ENCODE data around the gene ICAM3. TPM values are rescaled to one million over a fixed set of nuclear protein-coding genes. Genes with fewer than 3 reads are reported as not detected.

Gene ICAM3
- total and polyA plus RNA-seq, 10 of the 15 experiments (the other 5 are each of a cell fraction or from before 2014, with no cell fraction given), result 5.5 to 152 (median 90.7) TPM

DNA sequence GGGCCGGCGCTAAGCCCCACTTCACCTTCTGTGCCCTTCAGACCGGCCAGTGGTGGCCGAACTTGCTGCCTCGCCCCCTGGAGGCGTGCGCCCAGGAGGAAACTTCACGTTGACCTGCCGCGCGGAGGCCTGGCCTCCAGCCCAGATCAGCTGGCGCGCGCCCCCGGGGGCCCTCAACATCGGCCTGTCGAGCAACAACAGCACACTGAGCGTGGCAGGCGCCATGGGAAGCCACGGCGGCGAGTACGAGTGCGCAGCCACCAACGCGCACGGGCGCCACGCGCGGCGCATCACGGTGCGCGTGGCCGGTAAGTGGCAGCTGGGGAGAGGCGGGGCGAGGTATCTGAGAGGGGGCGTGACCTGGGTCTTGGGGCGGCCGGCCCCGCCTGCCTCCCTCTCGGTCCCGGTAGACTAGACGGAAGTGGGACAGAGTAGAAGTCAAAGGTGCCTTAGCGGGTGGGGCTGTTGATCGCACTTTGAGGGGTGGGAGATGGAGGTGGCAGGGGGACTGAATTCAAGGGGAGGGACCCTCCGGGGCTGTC lies 44.0 kb downstream of the ICAM3 start (continued):
- TF ChIP-seq, protein P1, sequence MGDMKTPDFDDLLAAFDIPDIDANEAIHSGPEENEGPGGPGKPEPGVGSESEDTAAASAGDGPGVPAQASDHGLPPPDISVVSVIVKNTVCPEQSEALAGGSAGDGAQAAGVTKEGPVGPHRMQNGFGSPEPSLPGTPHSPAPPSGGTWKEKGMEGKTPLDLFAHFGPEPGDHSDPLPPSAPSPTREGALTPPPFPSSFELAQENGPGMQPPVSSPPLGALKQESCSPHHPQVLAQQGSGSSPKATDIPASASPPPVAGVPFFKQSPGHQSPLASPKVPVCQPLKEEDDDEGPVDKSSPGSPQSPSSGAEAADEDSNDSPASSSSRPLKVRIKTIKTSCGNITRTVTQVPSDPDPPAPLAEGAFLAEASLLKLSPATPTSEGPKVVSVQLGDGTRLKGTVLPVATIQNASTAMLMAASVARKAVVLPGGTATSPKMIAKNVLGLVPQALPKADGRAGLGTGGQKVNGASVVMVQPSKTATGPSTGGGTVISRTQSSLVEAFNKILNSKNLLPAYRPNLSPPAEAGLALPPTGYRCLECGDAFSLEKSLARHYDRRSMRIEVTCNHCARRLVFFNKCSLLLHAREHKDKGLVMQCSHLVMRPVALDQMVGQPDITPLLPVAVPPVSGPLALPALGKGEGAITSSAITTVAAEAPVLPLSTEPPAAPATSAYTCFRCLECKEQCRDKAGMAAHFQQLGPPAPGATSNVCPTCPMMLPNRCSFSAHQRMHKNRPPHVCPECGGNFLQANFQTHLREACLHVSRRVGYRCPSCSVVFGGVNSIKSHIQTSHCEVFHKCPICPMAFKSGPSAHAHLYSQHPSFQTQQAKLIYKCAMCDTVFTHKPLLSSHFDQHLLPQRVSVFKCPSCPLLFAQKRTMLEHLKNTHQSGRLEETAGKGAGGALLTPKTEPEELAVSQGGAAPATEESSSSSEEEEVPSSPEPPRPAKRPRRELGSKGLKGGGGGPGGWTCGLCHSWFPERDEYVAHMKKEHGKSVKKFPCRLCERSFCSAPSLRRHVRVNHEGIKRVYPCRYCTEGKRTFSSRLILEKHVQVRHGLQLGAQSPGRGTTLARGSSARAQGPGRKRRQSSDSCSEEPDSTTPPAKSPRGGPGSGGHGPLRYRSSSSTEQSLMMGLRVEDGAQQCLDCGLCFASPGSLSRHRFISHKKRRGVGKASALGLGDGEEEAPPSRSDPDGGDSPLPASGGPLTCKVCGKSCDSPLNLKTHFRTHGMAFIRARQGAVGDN (IDR thresholded peaks at IDR 0.05), result no peak; the same call in 1 of the 2 replicates
- no peak for TF ChIP-seq IKZF2 (IDR thresholded peaks at IDR 0.05)
- no peak for TF ChIP-seq CHD4 (IDR thresholded peaks at IDR 0.05)
- TF ChIP-seq RB1 (IDR thresholded peaks at IDR 0.05; ENCODE audit: borderline replicate concordance), result no peak
- no peak for TF ChIP-seq CBX3 (IDR thresholded peaks at IDR 0.05; ENCODE audit: borderline replicate concordance, low read depth)
- no peak for TF ChIP-seq WRNIP1 (IDR thresholded peaks at IDR 0.05; ENCODE audit: borderline replicate concordance, low read depth, low read length)
- no peak for TF ChIP-seq YBX1 (IDR thresholded peaks at IDR 0.05)
- TF ChIP-seq, protein P2, sequence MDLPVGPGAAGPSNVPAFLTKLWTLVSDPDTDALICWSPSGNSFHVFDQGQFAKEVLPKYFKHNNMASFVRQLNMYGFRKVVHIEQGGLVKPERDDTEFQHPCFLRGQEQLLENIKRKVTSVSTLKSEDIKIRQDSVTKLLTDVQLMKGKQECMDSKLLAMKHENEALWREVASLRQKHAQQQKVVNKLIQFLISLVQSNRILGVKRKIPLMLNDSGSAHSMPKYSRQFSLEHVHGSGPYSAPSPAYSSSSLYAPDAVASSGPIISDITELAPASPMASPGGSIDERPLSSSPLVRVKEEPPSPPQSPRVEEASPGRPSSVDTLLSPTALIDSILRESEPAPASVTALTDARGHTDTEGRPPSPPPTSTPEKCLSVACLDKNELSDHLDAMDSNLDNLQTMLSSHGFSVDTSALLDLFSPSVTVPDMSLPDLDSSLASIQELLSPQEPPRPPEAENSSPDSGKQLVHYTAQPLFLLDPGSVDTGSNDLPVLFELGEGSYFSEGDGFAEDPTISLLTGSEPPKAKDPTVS (IDR thresholded peaks at IDR 0.05; ENCODE audit: low read depth, low read length), result no peak
- no peak for TF ChIP-seq REST (IDR thresholded peaks at IDR 0.05; ENCODE audit: low read depth, low read length)
- TF ChIP-seq, protein P3, sequence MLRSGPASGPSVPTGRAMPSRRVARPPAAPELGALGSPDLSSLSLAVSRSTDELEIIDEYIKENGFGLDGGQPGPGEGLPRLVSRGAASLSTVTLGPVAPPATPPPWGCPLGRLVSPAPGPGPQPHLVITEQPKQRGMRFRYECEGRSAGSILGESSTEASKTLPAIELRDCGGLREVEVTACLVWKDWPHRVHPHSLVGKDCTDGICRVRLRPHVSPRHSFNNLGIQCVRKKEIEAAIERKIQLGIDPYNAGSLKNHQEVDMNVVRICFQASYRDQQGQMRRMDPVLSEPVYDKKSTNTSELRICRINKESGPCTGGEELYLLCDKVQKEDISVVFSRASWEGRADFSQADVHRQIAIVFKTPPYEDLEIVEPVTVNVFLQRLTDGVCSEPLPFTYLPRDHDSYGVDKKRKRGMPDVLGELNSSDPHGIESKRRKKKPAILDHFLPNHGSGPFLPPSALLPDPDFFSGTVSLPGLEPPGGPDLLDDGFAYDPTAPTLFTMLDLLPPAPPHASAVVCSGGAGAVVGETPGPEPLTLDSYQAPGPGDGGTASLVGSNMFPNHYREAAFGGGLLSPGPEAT (IDR thresholded peaks at IDR 0.05; ENCODE audit: low read depth), result no peak
- TF ChIP-seq, protein P4, sequence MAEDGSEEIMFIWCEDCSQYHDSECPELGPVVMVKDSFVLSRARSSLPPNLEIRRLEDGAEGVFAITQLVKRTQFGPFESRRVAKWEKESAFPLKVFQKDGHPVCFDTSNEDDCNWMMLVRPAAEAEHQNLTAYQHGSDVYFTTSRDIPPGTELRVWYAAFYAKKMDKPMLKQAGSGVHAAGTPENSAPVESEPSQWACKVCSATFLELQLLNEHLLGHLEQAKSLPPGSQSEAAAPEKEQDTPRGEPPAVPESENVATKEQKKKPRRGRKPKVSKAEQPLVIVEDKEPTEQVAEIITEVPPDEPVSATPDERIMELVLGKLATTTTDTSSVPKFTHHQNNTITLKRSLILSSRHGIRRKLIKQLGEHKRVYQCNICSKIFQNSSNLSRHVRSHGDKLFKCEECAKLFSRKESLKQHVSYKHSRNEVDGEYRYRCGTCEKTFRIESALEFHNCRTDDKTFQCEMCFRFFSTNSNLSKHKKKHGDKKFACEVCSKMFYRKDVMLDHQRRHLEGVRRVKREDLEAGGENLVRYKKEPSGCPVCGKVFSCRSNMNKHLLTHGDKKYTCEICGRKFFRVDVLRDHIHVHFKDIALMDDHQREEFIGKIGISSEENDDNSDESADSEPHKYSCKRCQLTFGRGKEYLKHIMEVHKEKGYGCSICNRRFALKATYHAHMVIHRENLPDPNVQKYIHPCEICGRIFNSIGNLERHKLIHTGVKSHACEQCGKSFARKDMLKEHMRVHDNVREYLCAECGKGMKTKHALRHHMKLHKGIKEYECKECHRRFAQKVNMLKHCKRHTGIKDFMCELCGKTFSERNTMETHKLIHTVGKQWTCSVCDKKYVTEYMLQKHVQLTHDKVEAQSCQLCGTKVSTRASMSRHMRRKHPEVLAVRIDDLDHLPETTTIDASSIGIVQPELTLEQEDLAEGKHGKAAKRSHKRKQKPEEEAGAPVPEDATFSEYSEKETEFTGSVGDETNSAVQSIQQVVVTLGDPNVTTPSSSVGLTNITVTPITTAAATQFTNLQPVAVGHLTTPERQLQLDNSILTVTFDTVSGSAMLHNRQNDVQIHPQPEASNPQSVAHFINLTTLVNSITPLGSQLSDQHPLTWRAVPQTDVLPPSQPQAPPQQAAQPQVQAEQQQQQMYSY (CRISPR knock-in tag; IDR thresholded peaks at IDR 0.05), result no peak
- no peak for TF ChIP-seq ZNF622 (IDR thresholded peaks at IDR 0.05)
- TF ChIP-seq KLF5 (IDR thresholded peaks at IDR 0.05; ENCODE audit: partially characterized antibody), result no peak
- no peak for TF ChIP-seq TBL1XR1 (IDR thresholded peaks at IDR 0.05; ENCODE audit: low read depth, low read length)
- TF ChIP-seq MYB (IDR thresholded peaks at IDR 0.05; ENCODE audit: borderline replicate concordance, low read depth, low read length), result no peak
